ENCODE data around the gene FCRL5.
"Not testable (repeated sequence)": the region's sequence is repeated elsewhere in the genome, so short reads cannot be mapped to it uniquely, and the experiment has no call there.

The FCRL5 gene

DNA sequence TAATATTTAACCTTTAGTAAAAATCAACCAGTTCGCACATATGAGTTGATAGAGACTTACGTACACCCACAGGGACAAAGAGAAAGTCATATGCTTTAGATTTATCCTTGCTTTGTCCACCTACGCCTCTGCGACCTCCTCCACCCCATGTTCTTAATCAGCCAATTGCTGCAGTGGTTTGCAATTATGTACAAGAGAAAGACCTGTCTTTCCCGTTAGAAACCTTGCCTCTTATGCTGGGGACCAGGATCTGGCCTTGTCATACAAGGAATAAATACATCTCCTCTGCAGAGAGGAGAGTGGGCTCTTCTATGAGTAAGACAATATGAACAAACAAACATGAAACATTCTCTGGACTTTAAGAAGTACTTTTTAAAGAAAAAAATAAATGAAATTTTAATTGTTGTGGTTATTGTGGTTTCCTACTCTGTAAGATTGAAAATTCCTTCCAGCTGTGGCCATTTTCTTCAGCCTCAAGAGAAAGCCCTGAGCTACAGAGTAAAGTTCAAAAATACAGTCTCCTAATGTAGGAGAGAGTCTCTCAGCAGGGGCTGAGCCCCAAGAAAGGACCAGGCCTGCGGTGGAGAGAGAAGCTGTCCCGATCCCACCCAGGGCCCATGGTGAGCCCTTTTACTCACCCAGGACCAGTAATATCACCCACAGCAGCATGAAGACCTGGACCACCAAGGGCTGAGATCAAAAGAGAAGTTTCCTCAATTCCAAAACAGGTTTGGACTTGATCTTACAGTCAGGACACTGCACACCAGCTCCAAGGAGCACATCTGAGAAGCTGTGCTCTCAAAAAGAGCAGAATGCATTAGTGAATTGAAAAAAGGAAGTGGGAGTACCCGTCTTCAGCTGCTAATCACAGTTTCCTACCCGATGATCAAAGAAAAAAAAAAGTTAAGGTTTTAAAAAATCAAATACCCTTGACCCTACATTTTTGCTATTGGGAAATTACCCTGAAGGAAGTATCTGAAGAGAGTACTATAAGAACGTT, at the start of gene FCRL5:
Gene FCRL5 (minus strand): TSS at position 822 of the 1,000 bp plus-strand sequence. CDS start 153 bp downstream, at position 669.
- in situ Hi-C loops (cut with HindIII; ENCODE audit: low sequenced_read_pairs): no loop called here

DNA sequence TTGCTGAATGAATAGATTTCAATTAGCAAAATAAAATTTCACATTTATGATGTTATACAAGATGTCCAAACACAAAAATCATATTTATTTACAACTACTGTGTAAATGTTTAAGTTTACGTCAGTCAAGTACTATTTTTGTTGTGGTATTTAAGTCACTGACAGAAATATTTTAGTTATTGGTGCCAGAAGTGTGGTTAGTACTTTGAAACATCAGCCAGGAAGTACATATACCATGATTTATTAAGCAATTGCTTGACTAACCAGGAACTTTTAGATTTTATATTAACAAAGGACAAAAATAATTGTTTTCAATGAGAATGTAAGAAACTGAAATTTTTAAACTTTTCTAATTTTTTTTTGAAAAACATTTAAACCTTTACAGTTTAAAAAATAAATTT, 47.9 kb upstream of the FCRL5 start:
- in situ Hi-C loops (cut with HindIII; ENCODE audit: low sequenced_read_pairs): no loop called here

DNA sequence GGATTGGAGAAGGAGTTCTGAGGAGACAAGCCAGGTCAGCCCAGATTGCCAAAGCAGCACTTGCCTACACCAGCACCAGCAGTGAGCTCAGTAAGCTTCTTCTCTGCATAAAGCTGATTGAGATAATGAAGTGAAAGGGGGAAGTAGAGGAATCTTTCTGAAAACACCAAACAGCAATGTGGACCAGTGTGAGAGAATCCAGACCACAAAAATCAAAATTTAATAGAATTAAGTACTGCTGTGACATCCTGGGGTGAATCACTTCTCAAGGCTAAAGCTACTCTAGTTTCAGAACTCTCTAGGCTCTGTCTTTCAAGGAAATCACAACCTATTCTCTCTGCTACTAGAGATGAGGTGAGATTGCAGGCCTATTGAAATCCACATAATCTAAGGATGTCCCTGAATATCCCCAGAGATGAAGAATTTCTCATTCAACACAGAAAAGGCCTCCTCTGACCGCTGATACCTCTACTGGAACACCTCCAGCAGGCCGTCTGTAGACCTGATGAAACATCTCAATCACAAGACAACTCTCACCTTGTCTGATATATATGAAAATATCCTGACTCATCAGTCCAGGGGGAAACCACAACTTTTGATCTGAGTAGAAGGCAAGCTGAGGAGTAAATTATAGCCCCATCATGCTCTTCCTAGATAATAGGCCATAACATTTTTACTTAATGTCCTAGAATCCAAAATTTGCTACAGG, 45.8 kb upstream of the FCRL5 start, which contains the start of gene FCRL4:
Gene FCRL4 (minus strand): TSS at position 127 of the 709 bp plus-strand sequence. CDS start 141 bp downstream, outside the sequence.
- in situ Hi-C loops (cut with HindIII; ENCODE audit: low sequenced_read_pairs): no loop called here

DNA sequence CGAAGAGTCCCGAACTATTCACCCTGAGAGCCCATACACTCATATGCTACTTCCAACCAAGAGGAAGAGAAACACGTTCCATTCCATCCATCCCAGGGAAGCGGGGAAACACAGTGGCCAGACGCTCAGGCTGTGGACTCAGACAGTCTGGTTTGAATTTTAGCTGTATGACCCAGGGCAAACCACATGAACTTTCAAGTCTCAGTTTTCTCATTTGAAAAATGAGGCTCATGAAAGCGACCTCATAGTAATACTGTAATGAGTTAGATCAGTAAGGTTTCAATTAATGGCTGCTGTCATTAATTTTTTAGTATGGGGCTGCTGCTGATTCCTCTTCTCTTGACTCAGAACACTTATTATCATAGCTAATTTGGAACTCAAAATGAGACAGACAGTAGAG, 44.1 kb upstream of the FCRL5 start:
- in situ Hi-C loops (cut with HindIII; ENCODE audit: low sequenced_read_pairs): no loop called here

DNA sequence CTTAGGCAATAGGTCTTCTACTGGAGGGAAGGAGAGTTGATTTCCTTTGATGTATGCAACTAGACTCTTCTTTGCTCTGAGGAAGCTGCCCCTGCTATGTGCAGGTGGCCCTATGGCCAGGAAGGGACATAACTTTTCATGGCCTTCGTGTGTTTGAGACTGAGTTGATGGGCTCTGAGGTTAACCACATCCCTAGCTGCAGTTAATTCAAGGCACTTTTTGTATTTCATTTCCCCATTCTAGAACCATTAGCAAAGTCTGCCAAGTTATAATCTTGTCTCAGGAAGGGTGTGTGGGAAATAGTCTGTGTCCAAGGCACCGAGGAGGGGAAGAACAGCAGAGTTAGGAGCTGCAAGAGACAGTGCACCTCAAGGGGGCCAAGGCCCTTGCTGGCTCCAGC, 43.0 kb upstream of the FCRL5 start:
- in situ Hi-C loops (cut with HindIII; ENCODE audit: low sequenced_read_pairs): no loop called here

DNA sequence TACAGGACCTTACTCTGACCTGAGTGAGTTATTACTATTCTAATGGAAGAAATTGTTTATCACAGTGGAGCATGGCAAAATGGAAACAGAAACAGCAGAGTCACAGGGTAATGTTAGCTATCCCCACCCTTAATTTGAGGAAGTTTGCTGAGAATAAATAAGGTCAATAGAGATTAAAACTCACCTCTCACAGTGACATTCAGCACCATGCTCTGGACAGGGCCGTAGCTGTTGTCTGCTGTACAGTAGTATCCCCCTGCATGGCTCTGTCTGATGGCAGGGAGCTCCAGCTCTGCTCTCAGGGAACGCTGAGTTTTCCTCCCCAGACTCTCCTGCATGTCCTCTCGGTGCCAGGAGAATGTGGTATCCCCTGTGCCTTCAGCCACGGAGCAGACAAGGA, 33.7 kb upstream of the FCRL5 start:
- in situ Hi-C loops (cut with HindIII; ENCODE audit: low sequenced_read_pairs): no loop called here

DNA sequence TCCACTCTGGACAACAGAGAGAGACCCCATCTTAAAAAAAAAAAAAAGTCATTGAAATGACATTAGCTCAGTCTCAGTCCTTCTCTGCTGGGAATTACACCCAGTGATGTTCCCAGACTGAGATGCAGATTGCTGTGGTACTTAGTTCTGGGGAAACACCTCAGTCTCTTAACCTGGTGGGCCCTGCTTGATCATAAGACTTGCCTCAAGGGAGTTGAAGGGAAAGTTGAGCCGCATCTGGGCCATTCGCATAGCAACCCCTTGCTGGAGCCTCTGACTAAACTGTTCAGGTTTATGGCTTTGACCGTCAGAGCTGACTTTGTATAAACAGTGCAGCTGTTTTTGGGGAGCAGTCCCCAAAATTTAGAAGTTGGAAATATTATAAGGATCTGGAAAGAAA, 32.2 kb upstream of the FCRL5 start:
- in situ Hi-C loops (cut with HindIII; ENCODE audit: low sequenced_read_pairs): no loop called here

DNA sequence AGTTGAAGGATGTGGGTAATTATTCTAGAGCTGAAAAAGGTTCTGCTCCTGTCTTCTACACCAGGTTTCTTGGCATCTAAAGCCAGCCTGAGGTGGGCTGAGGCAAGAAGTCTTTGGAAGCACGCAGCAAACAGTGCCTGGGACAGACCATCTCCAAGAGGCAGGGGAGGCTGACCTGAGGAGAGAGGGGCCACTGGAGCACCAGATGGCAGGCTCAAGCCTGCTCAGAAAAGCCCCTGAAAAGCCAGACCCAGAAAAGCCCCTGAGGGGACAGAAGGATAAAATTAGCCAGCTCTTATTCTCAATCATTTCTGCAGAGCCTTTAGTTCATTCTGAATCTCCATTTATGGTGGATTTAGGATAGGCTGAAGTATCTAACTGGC, 28.5 kb upstream of the FCRL5 start:
- in situ Hi-C loops (cut with HindIII; ENCODE audit: low sequenced_read_pairs): no loop called here

DNA sequence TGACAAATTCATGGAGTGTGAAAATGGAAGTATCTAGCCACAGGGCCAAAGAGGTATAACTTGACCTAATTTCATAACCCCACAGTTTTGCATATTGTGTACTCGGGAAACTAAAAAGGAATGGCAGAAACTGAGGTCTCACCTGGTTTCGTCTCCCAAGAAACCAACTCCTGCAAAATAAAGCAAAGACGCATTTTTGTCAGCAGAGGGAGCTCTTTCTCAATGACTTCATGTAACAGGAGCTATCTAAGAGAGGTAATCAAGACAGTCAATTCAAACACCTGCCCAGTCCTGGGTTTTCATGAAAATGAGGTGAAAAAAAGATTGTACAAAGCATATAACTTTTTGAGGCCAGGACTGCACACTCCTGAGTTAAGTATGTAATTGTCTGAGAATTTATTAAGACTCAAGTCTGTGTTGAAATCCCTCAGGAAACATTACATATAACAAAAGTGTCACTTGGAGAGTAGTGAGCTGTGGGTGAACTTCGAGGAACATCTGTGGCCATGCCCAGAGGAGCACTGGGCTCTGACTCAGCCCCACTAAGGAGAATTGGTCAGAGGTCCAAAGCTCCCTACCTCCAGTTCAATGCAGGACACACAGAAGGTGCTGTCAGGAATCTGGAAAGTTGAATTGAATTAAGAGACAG, 28.0 kb upstream of the FCRL5 start:
- in situ Hi-C loops (cut with HindIII; ENCODE audit: low sequenced_read_pairs): no loop called here

DNA sequence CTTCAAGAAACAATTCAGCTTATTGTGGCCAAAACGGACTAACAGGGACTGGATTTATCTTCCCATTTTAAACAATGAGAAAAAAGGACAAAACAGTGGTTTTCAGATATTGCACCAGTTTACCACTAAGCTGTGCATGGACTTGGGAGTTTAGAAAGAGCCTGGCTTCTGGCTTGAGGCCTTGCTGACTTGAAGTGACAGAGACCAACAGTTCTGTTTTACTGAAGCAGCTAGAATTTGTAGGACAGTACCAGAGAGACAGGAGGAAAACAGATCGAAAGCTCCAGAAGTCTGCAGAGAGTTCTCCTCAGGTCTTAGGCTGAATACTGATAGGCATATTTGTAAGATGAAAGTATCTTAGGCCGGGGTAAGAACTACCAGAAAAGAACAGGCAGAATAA, 25.1 kb upstream of the FCRL5 start:
- in situ Hi-C loops (cut with HindIII; ENCODE audit: low sequenced_read_pairs): no loop called here

DNA sequence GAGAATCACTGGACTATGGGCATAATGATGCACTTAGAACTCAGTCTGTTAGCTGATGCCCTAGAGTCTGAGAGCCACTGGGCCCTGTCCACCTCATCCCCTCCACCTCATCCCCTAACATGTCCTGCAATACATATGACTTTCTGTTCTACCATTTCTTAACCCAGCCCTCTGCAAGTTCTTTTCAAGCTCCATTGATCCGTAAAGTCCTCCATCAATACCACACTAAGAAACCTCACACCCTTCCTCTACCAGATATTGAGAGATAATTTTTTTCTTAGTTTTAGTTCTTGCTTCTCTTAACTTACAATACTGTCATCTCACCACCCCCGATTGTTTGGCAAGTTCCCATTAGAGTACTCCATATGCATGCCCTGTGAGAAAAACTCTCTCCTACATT, 23.4 kb upstream of the FCRL5 start:
- in situ Hi-C loops (cut with HindIII; ENCODE audit: low sequenced_read_pairs): no loop called here

DNA sequence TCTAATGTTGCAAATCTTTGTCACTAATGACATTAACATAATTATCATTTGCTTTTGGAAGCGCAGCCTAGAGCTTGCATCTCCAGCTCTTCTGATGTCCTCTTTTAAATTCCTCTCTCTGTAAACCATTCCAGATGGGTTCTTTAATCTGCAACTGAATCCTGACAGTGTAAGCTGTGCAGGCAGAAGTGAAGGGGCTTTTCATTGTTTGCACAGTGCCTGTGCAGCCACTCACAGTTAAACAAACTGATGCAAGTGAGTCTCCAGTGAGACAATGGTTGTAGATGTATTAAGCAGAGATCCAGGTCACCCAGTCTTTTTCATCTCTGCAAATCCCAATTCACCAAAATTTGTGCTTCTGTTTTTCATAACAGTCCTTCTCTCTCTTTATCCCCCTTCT, 22.5 kb upstream of the FCRL5 start:
- in situ Hi-C loops (cut with HindIII; ENCODE audit: low sequenced_read_pairs): no loop called here

DNA sequence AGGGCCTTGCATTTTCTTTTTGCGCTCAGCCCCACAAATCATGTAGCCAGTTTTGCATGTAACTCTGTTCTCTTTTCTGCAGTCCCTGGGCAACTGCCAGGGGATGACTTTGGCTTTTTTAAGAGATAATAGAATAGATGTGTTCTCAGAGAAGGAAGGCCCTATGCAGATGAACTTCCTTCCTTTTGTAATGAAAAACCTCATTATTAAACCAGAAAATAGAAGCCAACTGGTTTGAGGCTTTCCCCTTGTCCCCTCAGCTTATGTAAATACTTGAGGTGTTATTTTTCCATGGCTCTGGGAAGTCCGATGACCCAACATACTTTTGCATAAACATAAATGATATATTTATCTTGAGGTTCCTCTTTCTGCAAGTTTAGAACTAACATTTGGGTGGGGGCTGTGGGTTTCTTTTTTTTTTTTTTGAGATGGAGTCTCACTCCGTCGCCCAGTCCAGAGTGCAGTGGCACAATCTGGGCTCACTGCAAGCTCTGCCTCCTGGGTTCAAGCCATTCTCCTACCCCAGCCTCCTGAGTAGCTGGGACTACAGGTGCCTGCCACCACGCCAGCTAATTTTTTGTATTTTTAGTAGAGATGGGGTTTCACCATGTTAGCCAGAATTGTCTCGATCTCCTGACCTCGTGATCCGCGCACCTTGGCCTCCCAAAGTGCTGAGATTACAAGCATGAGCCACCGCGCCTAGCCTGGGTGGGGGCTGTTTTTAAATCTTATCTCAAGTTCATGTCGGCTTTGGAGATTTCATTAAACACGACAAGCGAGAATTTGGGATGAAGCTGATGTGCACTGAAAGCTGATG, 14.4 kb upstream of the FCRL5 start:
- in situ Hi-C loops (cut with HindIII; ENCODE audit: low sequenced_read_pairs): no loop called here

DNA sequence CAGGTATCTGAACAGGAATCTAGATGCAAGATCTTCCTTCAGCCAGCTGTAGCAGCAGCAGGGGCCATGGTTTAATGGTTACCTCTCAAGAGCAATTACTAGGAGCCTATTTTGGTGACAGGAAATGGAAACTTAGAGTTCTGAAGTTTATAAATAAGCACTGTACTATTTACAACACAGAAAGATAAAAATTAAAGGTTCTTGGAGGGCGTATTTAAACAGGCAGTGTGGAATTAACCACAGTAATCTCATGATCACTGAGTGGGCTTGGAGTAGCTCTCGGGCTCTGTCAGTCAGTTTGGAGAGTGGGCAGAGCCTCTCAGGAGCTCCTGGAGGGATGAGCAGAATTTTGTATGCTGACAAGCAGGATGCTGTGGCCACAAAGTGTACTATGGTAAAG, 10.2 kb upstream of the FCRL5 start:
- in situ Hi-C loops (cut with HindIII; ENCODE audit: low sequenced_read_pairs): no loop called here

DNA sequence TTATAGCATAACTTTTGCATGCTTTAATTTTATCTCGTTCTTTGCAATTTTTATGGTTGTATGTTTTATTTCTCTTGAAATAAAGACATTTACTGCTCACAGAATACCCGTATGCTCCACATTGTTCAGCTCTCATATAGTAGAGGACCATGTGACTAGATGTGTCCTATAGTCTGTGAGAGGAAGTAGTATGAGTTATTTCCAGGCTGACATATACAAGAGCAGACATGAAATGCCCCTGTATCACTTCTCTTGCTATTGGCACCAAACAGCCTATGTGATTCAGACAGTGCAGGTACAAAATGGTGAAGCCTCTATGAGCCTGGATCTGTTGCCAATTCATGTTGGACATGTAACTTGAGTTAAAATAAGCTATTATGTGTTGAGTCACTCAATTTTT, 5.8 kb upstream of the FCRL5 start:
- in situ Hi-C loops (cut with HindIII; ENCODE audit: low sequenced_read_pairs): no loop called here

DNA sequence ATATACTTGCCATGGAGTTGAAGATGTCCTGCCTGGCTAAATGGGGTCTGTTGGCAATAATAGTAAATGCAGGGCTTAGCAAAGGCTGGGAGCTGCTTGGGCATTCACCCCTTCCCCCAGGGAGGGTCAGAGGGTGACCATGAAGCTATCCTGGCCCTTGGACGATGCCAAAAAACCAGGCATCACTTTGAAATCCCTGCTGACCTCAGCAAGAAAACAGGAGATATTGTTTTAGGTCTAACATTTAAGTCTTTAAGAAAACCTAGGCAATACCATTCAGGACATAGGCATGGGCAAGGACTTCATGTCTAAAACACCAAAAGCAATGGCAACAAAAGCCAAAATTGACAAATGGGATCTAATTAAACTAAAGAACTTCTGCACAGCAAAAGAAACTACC, 4.2 kb downstream of the FCRL5 start:
- in situ Hi-C loops (cut with HindIII; ENCODE audit: low sequenced_read_pairs): not testable (repeated sequence)

DNA sequence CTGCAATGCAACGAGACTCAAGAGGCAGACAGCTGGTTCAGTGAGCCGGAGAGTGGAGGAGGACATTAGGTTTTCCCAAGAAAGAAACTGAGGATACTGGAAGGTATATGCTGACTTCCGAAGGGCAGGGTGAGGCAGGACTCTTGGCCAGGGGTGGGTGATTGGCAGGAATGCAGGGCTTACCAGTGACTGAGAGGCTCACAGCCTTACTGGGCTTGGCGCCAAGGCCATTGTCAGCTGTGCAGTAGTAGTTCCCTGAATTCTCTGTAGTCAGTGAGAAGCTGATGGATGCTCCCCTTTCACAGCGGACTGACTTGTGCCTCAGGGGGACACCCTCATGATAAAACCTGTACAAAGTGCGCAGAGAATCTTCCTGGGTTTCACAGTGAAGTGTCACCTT, 9.6 kb downstream of the FCRL5 start:
- in situ Hi-C loops (cut with HindIII; ENCODE audit: low sequenced_read_pairs): no loop called here

DNA sequence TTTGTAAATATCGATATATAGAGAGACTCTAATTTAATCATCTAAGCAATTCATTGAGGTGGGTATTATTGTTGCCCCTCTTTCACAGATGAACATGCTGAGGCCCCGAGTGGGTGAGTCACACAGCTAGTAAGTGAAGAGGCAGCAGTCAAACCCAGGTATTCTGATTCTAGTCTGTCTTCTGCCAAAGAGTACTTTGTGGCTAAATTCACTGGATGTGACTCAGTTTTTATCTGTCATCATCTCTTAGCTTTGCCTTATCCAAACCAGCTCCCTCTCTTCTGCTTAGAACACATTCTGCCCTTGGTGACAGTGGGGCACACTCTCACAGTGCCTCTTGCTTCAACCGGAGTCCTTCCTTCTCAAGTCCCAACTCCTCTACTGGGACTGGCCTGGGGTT, 11.5 kb downstream of the FCRL5 start:
- in situ Hi-C loops (cut with HindIII; ENCODE audit: low sequenced_read_pairs): no loop called here

DNA sequence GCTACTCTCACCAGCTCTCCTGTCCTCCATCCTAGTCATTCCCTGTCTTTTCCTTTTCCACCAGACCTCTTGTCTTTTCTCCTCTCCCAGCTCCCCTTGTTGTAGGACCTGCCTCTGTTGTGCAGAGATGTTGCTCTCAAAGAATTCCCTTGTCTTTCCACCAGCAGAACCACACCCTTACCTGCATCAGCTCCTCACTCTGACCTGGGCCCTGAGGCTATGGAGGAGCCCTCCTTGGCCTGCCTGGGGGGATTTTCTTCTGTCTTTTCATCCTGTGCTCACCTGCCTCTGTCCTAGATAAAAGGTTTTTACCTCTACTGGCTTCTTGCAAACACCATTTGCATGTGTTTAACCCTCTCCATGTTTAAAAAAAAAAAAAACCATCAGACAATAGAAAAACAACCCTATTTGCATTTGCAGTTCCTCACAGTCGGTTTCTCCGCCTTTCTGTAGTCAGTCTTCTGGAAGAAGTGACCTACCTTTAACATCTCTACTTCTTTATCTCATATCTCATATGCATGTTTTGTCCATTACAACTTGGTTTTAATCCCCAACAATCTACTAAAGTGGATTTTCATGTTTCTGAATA, 12.1 kb downstream of the FCRL5 start:
- in situ Hi-C loops (cut with HindIII; ENCODE audit: low sequenced_read_pairs): no loop called here

DNA sequence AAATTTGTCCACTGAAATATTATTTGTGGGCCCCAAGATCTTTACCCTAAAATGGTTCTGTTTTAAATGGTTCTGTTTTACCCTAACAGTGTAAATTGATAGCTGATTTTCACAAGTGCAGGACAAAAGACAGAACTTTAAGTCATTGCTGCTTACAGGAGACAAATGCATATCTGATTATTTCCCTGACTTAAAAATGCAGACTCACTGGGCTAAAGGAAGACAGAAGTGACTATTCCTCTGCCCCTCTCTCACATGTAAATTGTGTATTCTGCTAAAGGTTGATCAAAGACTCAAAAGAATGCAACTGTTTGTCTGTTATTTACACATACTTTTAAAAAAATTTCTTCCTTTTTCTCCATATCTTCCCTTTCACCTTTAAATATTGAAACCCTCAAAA, 12.7 kb downstream of the FCRL5 start:
- in situ Hi-C loops (cut with HindIII; ENCODE audit: low sequenced_read_pairs): no loop called here

Data from endothelial cell of hepatic sinusoid (primary cell).